Aorta (tissue), 5 donors: ENCODE measurements around the gene ANO3. TPM values are rescaled to one million over a fixed set of nuclear protein-coding genes. Genes with fewer than 3 reads are reported as not detected.

Experiments used
- ATAC-seq: fragments of 200-7000 bp; cut with Tn5 transposase; one replicate; pipeline ENCODE4 v1.9.1; 2022; ENCODE audit warnings: moderate library complexity; ENCODE audit not compliant: low FRiP score
- DNase-seq, 2 donors: peaks; one replicate each; pipeline ENCODE4 v3.0.0-alpha.2; 2020
- H3K27ac ChIP-seq, 2 donors: one replicate each; pipeline ENCODE4 v1.5.1; 2013; ENCODE audit warnings: low read length in 2 of 2, mild to moderate bottlenecking in 2 of 2, moderate library complexity in 2 of 2, control low read depth in 1 of 2, inconsistent platforms in 1 of 2, low read depth in 1 of 2
- H3K27me3 ChIP-seq, 2 donors: one replicate each; pipeline ENCODE4 v1.6.1; 2013; ENCODE audit warnings: control low read depth in 1 of 2, low read length in 1 of 2, mild to moderate bottlenecking in 1 of 2, moderate library complexity in 1 of 2; ENCODE audit not compliant: insufficient read depth in 2 of 2, control insufficient read depth in 1 of 2
- H3K36me3 ChIP-seq, 2 donors: one replicate each; pipeline ENCODE4 v1.6.1; 2013; ENCODE audit warnings: control low read depth in 1 of 2, low read length in 1 of 2, mild to moderate bottlenecking in 1 of 2; ENCODE audit not compliant: insufficient read depth in 2 of 2, control insufficient read depth in 1 of 2
- H3K4me1 ChIP-seq, 2 donors: one replicate each; pipeline ENCODE4 v1.6.1; 2013; ENCODE audit warnings: low read length in 2 of 2, control low read depth in 1 of 2, mild to moderate bottlenecking in 1 of 2, moderate library complexity in 1 of 2; ENCODE audit not compliant: insufficient read depth in 2 of 2, control insufficient read depth in 1 of 2
- H3K4me3 ChIP-seq, 2 donors: one replicate each; pipeline ENCODE4 v1.5.1; 2013; ENCODE audit warnings: low read length in 2 of 2, control low read depth in 1 of 2, mild to moderate bottlenecking in 1 of 2
- H3K9me3 ChIP-seq: one replicate; pipeline ENCODE4 v1.6.1; 2013; ENCODE audit warnings: mild to moderate bottlenecking, low read length; ENCODE audit not compliant: control insufficient read depth
- WGBS, 2 donors: extraction: QIAGEN DNeasy Blood & Tissue Kit; methylation state at CpG; one replicate each; pipeline ENCODE4 v1.1.7; 2013; 5-methylcytosine and 5-hydroxymethylcytosine counted together
- intact Hi-C, 2 donors: fragments of 100-400 bp; cut with DNase I; formaldehyde crosslinking; loops; one replicate each; pipeline versions ENCODE4 v1.14.2 to v1.15.0; 2022
- polyA plus RNA-seq, 2 donors: library from polyadenylated mRNA; stranded (reverse); fragments of 200-250 nt; gene quantifications; one replicate each; pipeline ENCODE4 v1.2.3, GENCODE V29; 2013
- total RNA-seq, 2 donors: library from RNA; stranded (reverse); fragmentation: NEBNext Ultra II Directional; extraction: Animal tissue kit (Norgen Biotek cat#: 25700); gene quantifications; one replicate each; pipeline ENCODE4 v1.2.1, GENCODE V29; 2021
- donor health status: healthy with polysubstance abuse.
- donor health status: Bipolar disorder and iron deficiency.
- donor health status: DM: no; HTN: no; CAD: no.
- donor health status: DM: no; HTN: no; CAD: no.
- donor health status: DM: yes; HTN: yes; CAD: no.

Gene ANO3
- total and polyA plus RNA-seq, 4 donors, result 0.13 to 1.6 (median 0.83) TPM

GRCh38 chr11:26465274-26465673 is 133.3 kb downstream of the ANO3 start:
- Histone ChIP-seq H3K4me3 (no peak overlapping the region), H3K27ac (no peak overlapping the region), H3K36me3 (no peaks in the 10 kb centered on the region), H3K27me3 (no peaks in the 10 kb centered on the region), H3K4me1 (no peaks in the 10 kb centered on the region), H3K9me3 (no peaks in the 10 kb centered on the region)
- intact Hi-C loops, result no loop called here
- DNase-seq, result no peak
- no peak for ATAC-seq

- Histone ChIP-seq H3K4me1 (no peaks in the 10 kb centered on the region), H3K36me3 (no peaks in the 10 kb centered on the region), H3K27ac (no peak overlapping the region), H3K27me3 (no peaks in the 10 kb centered on the region), H3K4me3 (no peak overlapping the region), H3K9me3 (no peaks in the 10 kb centered on the region)
- WGBS, 2 donors, result 39 to 41% methylated on average over 1 of the region's 1 CpG
- intact Hi-C loops, result no loop called here
- DNase-seq, result no peak
- ATAC-seq, result no peak
Observed at GRCh38 chr11:26467506-26467905, 135.6 kb downstream of the ANO3 start.

GRCh38 chr11:26470992-26471391 is 139.1 kb downstream of the ANO3 start:
- no peak overlapping the region for H3K4me3 ChIP-seq
- H3K9me3 ChIP-seq, result no peaks in the 10 kb centered on the region
- WGBS, 2 donors, result 19 to 32% methylated on average over 2 of the region's 2 CpGs
- DNase-seq (no peak), ATAC-seq (no peak)
- no peak overlapping the region for H3K27ac ChIP-seq
- no peaks in the 10 kb centered on the region for H3K27me3 ChIP-seq
- no peaks in the 10 kb centered on the region for H3K36me3 ChIP-seq
- no peaks in the 10 kb centered on the region for H3K4me1 ChIP-seq
- intact Hi-C loops, result no loop called here

GRCh38 chr11:26473216-26474194 is 141.6 kb downstream of the ANO3 start:
- DNase-seq (no peak), ATAC-seq (no peak)
- no peaks in the 10 kb centered on the region for H3K27me3 ChIP-seq
- no peaks in the 10 kb centered on the region for H3K36me3 ChIP-seq
- H3K4me3 ChIP-seq, result no peak overlapping the region
- H3K27ac ChIP-seq, result no peak overlapping the region
- intact Hi-C loops, result no loop called here
- no peaks in the 10 kb centered on the region for H3K4me1 ChIP-seq
- no peaks in the 10 kb centered on the region for H3K9me3 ChIP-seq
- WGBS, 2 donors, result 62 to 68% methylated on average over 4 of the region's 4 CpGs

- Histone ChIP-seq H3K36me3 (no peaks in the 10 kb centered on the region), H3K4me1 (no peaks in the 10 kb centered on the region), H3K9me3 (no peaks in the 10 kb centered on the region), H3K4me3 (no peak overlapping the region), H3K27me3 (no peaks in the 10 kb centered on the region), H3K27ac (no peak overlapping the region)
- 48 to 50% methylated on average over 2 of the region's 2 CpGs for WGBS, 2 donors
- intact Hi-C loops, result no loop called here
- no peak for DNase-seq
- no peak for ATAC-seq
Observed at GRCh38 chr11:26474401-26474800, 142.5 kb downstream of the ANO3 start.

GRCh38 chr11:26477396-26477795 is 145.5 kb downstream of the ANO3 start:
- no peak overlapping the region for H3K4me3 ChIP-seq
- no peaks in the 10 kb centered on the region for H3K9me3 ChIP-seq
- no peak for DNase-seq
- H3K27me3 ChIP-seq, result no peaks in the 10 kb centered on the region
- no peak overlapping the region for H3K27ac ChIP-seq
- intact Hi-C loops, result no loop called here
- no peaks in the 10 kb centered on the region for H3K36me3 ChIP-seq
- H3K4me1 ChIP-seq, result no peaks in the 10 kb centered on the region
- ATAC-seq, result no peak
- WGBS, 2 donors, result 79 to 85% methylated on average over 2 of the region's 2 CpGs

- DNase-seq (no peak), ATAC-seq (no peak)
- no peaks in the 10 kb centered on the region for H3K9me3 ChIP-seq
- no peaks in the 10 kb centered on the region for H3K27me3 ChIP-seq
- H3K4me1 ChIP-seq, result no peaks in the 10 kb centered on the region
- H3K4me3 ChIP-seq, result no peak overlapping the region
- WGBS, 2 donors, result 43 to 44% methylated on average over 2 of the region's 2 CpGs
- no peaks in the 10 kb centered on the region for H3K36me3 ChIP-seq
- no peak overlapping the region for H3K27ac ChIP-seq
- intact Hi-C loops, result no loop called here
Observed at GRCh38 chr11:26478710-26479109, 146.8 kb downstream of the ANO3 start.

GRCh38 chr11:26480041-26480440 is 148.1 kb downstream of the ANO3 start:
- no peak for DNase-seq
- Histone ChIP-seq H3K27me3 (peaks cover 0 to 2% of the 10 kb centered on the region in 2 donors), H3K27ac (no peak overlapping the region), H3K9me3 (peaks cover 2% of the 10 kb centered on the region), H3K4me1 (no peaks in the 10 kb centered on the region), H3K36me3 (no peaks in the 10 kb centered on the region), H3K4me3 (no peak overlapping the region)
- intact Hi-C loops, result no loop called here
- 71 to 93% methylated on average over 3 of the region's 3 CpGs for WGBS, 2 donors
- ATAC-seq, result no peak

GRCh38 chr11:26483108-26483507 is 151.2 kb downstream of the ANO3 start:
- no peak overlapping the region for H3K27ac ChIP-seq
- H3K4me1 ChIP-seq, result no peaks in the 10 kb centered on the region
- no peaks in the 10 kb centered on the region for H3K36me3 ChIP-seq
- H3K27me3 ChIP-seq, result peaks cover 0 to 2% of the 10 kb centered on the region in 2 donors
- intact Hi-C loops, result no loop called here
- no peak overlapping the region for H3K4me3 ChIP-seq
- ATAC-seq (no peak), DNase-seq (no peak)
- H3K9me3 ChIP-seq, result peaks cover 2% of the 10 kb centered on the region
- 55% methylated on average over 2 of the region's 2 CpGs for whole genome bisulfite sequencing, 2 donors
